HG03442 (cell line): ENCODE results near the gene DDX54.

Experiments
- ATAC-seq: cut with Tn5 transposase; IDR thresholded peaks from one replicate; pipeline ENCODE4 v1.9.1; 2021; ENCODE audit warnings: mild to moderate bottlenecking, moderate library complexity; ENCODE audit not compliant: unreplicated experiment

Gene DDX54, protein sequence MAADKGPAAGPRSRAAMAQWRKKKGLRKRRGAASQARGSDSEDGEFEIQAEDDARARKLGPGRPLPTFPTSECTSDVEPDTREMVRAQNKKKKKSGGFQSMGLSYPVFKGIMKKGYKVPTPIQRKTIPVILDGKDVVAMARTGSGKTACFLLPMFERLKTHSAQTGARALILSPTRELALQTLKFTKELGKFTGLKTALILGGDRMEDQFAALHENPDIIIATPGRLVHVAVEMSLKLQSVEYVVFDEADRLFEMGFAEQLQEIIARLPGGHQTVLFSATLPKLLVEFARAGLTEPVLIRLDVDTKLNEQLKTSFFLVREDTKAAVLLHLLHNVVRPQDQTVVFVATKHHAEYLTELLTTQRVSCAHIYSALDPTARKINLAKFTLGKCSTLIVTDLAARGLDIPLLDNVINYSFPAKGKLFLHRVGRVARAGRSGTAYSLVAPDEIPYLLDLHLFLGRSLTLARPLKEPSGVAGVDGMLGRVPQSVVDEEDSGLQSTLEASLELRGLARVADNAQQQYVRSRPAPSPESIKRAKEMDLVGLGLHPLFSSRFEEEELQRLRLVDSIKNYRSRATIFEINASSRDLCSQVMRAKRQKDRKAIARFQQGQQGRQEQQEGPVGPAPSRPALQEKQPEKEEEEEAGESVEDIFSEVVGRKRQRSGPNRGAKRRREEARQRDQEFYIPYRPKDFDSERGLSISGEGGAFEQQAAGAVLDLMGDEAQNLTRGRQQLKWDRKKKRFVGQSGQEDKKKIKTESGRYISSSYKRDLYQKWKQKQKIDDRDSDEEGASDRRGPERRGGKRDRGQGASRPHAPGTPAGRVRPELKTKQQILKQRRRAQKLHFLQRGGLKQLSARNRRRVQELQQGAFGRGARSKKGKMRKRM

DNA sequence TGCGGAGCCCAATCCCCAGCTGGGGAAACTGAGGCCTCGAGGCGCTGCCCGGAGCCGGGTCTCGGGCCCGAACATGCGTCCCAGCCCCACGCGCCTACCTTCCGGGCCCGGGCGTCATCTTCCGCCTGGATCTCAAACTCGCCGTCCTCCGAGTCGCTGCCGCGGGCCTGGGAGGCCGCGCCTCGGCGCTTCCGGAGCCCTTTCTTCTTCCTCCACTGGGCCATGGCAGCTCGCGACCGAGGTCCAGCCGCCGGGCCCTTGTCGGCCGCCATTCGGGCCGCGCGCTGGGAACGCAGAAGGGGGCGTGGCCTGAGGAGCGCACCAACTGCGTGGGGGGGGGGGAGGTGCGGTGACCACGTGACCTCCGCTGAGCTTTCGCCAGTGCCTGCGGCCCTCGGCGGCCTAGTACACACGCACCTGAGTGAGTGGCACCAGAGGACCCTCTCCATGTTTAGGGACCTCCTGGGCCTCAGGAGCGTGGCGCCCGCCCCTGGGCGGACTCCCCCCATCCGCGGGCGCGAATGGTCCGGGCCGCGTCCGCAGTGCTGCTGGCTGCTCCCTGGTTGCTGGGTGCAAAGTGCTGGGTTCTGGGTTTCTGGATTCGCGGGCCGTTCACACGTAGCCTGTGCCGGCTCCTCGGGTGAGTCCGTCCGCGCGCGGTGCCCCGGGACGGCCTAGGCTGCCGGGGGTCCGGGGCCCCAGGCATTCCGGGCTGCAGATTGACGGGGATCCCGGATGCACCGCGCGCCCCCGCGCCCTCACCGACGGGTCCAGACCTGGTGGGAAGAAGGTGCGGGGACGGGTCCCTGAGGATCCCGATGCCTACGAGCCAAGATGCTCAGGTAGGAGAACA, at the start of gene DDX54, which contains the start of gene RITA1:
DDX54 (minus strand) TSS at position 299 of the 853 bp plus-strand sequence; CDS start at position 272, 27 bp downstream.
RITA1 (plus strand) TSS at position 542 of the 853 bp plus-strand sequence. CDS start 1,026 bp downstream, outside the sequence.
- peak; percentile 39 for ATAC-seq

DNA sequence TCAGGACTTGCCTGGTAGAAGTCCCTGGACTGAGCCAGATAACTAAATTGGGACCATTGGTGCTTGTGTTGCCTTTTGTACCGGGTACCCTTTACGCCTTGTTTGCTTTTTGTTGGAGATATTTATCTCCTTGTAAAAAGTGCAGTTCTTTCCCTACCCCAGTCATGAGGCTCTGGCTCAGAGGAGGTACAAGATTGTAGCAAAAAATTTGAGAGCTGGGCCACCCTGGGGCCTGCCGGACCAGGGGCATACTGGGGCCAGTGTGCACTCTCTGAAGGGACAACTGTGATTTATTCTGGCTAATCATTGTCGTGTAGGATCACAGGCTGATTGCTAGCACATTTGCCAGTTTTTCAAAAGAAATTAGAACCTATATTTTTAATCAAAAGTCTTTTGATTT, 49.2 kb upstream of the DDX54 start:
- no peak for ATAC-seq

DNA sequence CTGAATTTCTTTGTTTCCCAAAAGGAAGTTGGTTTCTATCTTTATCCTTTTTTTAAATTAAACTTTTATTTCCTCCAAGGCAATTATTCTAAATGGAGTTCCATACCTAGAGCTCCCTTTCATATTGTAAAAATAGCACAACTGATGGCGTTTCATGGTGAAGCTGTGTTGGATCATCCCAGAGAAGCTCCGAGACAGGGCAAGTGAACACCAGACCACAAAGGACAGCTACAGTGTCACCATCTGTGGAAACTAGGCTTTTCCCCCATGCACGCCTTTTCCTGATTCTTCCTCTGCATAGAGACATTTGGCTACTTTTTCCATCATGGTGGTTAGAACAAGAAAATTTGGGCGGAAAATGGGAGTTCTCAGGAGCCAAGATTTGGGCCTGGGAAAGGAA, 48.7 kb upstream of the DDX54 start:
- ATAC-seq, result no peak

DNA sequence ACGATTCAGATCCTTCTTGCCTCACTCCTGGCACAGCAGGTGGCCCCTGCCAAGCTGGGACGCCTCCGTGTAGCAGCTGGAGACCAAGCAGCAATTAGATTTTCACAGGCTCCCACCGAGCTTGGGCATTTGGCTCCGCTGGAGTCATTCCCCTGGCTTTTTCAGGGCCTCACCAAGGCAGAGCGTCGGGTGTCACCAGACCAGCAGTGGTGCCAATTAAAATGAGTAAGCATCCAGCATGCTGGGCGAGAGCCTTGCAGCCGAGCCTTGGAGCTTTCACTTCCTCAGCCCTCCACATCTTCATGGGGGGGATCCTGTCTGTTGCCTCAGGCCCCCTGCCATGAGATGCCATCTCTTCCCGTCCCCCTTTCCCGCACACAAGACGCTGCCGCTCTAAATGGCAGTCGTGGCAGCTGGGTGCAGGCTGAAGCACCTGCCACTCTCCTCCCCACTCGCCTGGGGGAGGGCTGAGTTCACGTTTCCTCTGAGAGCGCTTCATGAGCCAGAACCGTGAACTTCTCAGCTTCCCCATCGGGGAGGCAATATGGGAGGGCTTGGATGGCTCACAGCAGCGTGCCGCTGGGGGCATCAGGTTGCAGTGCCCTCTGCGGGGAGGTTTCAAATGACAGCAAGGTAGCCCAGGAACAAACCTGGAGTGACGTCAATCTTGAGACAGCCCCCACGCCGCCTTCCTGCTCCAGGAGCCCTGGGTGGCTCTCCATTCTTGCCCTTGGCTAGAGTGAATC, 47.7 kb upstream of the DDX54 start:
- ATAC-seq, result peak; percentile 50

DNA sequence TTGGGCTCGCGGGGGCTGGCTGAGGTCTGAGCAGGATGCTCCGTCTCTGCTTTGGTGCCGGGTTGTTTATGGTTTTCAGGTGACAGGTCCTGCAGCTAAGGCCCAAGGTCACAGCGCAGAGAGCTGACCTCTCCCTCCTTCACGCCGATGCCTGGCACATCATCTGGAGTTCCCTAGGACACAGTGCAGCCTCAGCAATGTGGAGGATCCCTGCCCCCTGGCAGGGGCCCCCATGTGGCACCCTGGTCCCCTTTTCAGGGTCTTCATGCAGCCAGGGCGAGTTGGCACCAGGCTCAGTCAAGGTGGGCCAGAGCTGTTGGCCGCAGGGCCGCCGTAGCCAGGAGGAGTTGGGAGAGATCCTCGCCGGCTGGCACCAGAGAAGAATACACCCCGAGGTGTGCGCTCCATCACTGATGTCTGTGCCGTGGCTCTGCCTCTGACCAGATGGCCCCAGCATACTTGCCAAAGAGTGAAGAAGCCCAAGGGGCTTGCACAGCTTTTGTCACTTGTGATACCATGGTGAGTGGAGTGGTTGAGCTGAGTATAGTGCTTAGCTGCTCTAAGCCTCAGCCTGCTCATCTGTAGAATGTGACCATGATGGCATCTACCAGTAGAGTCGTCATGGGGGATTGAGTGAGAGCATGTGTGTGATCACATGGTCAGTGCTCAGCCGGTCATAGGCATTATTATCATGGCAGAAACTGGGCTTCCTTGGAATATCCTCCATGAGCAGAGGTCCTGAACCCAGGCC, 47.0 kb upstream of the DDX54 start:
- no peak for ATAC-seq

DNA sequence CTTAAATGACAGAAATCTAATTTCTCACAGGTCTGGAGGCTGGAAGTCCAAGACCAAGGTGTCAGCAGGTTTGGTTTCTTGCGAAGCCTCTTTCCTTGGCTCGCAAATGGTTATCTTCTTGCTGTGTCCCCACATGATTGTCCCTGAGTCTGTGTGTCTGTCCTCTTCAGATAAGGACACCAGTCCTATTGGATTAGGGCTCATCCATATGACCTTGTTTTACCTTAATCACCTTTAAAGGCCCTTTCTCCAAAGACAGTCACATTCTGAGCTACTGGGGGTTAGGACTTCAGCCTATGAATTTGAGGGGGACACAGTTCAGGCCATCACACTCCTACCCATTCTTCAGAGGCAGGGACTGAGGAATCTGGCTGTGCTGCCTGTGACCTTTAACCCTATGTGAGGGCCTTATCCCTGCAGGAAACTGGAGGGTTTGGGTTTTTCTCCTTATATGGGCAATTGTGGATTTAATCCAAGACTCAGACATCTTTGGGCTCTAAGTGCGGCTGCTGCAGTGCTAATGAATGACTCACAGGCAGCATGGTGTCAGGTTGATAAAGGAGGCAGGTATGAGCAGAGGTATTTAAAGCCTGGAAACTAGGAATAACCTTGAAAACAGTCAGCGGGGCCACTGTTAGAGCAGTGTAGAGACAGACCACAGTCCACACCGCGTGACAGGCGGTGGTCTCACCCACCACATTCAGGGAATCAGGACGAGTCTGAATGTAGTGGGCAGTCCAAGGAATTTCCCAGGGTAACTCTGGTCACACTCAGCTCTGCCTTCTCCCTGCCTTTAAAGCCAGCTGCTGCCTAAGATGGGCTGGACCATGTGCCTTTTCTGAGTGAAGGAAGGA, 46.2 kb upstream of the DDX54 start:
- no peak for ATAC-seq

DNA sequence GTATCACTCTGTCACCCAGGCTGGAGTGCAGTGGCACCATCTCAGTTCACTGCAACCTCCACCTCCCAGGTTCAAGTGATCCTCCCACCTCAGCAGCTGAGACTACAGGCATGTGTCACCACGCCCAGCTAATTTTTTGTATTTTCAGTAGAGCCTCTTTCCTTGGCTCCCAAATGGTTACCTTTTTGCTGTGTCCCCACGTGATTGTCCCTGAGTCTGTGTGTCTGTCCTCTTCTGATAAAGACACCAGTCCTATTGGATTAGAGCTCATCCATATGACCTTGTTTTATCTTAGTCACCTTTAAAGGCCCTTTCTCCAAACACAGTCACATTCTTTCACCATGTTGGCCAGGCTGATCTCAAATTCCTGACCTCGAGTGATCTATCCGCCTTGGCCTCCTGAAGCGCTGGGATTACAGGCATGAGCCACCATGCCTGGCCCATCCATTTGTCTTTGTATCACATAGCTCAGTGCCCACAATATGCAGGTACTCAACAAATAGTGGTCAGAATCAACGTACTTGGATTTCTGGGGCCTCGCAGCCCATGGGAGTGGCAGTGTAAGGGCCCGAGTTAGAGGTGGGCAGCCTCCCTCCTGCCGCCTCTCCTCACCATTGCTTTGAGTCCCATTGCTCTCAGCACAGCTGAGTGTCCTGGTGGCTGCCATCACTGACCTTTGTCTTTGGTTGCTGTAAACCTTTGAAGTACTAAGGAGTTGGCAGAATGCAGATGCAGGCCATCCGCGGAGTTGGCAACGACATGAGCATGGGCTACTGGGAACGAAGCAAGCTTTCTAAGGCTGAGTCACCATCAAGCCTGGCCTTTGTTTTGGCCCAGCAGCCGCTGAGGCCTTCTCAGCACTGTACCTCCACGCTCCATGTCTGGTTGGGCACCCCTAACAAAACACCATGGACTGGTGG, 45.3 kb upstream of the DDX54 start:
- ATAC-seq, result peak; percentile 9

DNA sequence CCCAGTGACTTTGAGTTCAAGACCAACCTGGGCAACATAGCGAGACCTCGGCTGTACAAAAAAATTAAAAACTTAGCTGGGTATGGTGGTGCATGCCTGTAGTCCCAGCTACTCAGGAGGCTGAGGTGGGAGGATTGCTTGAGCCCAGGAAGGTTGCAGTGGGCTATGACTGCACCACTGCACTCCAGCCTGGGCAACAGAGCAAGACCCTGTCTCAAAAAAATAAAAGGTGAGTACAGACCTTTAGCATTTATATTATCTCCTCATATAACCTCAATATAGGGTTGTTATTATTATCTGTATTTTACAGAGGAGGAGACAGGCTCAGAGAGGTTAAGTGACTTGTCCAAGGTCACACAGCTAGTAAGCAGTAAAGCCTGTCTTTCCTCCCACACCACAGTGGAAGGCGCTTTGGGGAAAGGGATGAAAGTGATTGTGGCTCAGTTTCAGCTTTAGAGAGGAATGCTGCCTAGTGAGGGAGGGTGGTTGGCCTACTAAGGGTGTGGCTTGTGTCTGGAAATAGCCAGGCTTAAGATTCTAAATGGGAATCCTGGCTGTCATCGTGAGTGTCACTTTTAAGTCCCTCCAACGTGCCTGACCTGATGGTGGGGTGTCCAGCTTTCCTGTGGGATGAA, 43.2 kb upstream of the DDX54 start:
- ATAC-seq, result no peak

DNA sequence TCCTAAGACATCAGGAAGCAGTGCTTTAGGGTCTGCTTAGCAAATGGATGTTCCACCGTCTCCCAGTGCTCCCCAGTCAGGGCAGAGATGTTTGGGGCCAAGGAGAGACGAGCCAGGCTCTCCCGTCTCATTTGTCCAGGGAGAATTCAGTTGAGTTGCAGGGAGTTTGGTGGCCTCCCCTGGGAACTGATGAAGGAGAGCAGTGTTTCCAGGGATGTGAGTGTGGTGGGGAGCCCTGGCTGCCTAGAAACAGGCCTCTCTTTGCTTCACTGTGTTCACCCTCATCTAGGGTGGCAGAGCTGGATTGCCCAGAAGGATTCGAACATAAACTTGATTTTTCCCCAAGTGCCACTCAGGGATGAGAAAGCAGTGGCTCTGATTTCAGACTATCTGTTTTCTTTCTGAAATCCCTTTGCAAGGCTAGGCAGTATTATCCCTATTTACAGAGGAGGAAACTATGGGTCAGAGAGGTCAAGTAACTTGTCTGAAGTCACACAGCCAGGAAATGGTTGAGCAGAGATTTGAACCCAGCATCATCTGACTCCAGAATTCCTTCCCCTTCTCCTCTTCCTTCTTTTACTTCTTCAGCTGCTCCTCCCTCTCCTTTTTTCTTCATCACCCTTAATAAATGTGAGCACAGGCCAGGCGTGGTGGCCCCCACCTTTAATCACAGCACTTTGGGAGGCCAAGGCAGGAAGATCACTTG, 42.6 kb upstream of the DDX54 start:
- ATAC-seq, result no peak

DNA sequence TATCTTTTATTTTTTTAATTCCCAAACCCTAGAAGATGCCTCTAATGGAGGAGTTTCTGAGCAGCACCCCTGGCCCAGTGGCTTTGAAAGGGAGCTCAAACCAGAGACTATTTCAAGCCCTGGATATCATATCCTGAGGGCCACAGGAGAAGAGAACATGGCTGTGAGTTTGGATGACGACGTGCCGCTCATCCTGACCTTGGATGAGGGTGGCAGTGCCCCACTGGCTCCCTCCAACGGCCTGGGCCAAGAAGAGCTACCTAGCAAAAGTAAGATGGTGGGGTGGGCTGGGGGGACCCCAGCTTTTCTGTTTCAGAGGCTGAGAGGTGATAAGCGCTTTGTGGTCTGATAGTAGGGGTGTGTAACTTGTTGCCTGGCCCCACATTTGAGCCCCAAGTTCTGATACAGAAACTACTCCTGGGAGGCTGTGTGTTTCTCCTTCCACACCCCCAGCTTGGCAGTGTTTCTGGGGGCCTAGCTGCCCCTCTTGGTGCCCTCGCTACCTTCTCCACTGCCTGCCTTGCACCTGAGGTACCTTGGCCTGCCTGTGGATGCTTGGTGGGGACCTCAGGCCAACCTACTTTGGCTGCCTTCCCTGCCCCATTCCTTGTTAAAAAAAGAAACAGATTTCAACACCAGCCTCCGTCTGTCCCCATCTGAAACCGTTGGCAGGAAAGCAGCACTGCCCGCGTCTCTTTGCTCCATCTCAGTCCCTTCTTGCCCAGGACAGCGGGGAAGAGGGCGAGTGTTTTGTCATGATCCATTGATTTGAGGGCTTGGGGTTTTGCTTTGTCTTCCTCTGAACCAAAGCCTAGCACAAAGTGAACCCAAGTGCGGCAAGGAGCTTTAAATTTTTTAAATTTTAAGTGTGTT, 41.7 kb upstream of the DDX54 start:
- ATAC-seq, result no peak

DNA sequence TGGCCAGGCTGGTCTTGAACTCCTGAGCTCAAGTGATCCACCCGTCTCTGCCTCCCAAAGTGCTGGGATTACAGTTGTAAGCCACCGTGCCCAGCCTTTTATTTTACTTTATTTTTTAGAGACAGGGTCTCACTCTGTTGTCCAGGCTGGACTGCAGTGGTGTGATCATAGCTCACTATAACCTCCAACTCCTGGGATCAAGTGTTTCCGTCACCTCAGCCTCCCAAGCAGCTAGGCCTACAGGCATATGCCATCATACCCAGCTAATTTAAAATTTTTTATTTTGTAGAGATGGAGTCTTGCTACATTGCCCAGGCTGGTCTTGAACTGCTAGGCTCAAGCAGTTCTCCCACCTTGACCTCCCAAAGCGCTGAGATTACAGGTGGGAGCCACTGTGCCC, 39.7 kb upstream of the DDX54 start:
- no peak for ATAC-seq

DNA sequence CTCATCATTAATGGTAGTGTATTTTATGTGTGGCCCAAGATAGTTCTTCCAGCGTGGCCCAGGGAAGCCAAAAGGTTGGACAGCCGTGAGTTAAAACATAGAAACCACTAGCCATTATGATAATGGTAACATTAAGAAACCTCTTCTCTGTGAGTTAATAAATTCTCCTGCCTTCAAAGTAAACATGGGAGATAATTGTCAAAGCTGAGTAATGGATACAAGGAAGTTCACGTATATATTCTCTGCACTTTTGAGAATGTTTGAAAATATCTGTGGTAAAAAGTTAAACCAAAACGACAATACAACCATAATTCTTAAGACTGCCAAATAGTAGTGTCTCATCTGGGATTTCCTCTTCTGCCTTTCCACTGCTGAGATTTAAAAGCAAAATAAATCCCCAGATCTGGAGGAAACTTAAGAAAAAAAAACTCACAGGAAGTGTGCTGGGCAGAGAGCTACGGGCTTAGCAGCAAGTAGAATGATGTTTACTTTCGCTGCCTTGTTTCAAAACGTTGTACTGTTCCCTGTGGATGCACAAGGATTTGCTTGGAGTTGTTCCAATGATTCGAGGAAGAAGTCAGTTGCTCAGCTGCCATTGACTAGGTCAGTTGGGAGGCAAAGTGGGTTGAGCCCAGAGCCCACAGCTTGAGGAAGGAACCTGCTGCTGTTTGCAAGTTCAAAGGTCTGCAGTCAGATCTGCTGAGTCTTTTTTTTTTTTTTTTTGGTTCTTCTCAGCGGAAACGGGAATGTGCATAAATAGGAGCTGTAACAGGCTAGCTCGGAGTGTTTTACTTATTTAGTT, 37.7 kb upstream of the DDX54 start:
- no peak for ATAC-seq

DNA sequence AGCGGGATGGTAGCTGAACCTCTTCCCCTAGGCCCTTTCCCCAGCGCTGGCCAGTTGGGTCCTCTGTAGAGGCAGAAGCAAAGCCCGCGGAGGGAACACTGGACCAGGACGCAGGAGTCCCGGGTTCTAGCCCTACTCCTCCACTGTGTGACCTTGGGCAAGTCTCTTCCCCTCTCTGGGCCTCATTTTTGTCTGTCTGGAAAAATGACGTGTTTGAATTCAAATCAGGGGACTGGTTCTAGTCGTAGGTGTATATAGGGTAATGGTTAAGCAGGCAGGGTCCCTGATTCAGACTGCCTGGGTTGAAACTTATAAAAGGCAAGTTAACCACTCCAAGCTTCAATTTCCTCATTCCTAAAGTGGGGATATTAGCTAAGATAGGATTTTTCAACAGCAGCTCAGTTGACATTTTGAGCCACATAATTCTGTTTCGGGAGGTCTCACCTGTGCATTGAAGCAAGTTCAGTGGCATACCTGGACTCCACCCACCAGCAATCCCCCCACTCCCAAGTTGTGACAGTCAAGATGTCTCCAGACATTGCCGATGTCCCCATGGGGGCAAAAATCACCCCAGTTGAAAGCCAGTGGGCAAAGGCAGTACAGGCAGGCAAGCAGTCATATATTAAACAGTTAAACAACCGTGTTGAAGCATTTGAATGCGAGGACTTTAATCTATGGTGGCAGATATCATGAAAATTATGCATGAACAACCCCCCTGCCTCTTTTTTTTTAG, 36.9 kb upstream of the DDX54 start:
- no peak for ATAC-seq
